ENCODE measurements around the gene DPYSL3.

DPYSL3 gene

GRCh38 chr5:147432323-147432722 is 77.5 kb downstream of the DPYSL3 start:
- TF ChIP-seq NFRKB (IDR thresholded peaks at IDR 0.05) (no peak), ARNT (IDR thresholded peaks at IDR 0.05) (no peak)
- TF ChIP-seq, protein P1, sequence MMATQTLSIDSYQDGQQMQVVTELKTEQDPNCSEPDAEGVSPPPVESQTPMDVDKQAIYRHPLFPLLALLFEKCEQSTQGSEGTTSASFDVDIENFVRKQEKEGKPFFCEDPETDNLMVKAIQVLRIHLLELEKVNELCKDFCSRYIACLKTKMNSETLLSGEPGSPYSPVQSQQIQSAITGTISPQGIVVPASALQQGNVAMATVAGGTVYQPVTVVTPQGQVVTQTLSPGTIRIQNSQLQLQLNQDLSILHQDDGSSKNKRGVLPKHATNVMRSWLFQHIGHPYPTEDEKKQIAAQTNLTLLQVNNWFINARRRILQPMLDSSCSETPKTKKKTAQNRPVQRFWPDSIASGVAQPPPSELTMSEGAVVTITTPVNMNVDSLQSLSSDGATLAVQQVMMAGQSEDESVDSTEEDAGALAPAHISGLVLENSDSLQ (IDR thresholded peaks at IDR 0.05) = no peak
- POLR2A ChIA-PET = no interaction called here
- CTCF ChIA-PET = interaction anchor here (1.2 kb wide), 1 partner anchor 23 kb away, joined by 3 read pairs; no protein-coding TSS in a partner anchor
- DNase-seq (ENCODE audit: extremely low spot score) = no peak

- CTCF ChIA-PET = interaction anchor here (0.5 to 1.2 kb wide), 2 partner anchors 23 to 196 kb away, joined by 3 to 4 read pairs; no protein-coding TSS in a partner anchor
- TF ChIP-seq BHLHE40 (IDR thresholded peaks at IDR 0.05; ENCODE audit: borderline replicate concordance) = no peak
- TF ChIP-seq ARNT (IDR thresholded peaks at IDR 0.05) = no peak
- no peak for TF ChIP-seq FOXA1 (IDR thresholded peaks at IDR 0.05)
- TF ChIP-seq CTBP1 (IDR thresholded peaks at IDR 0.05; ENCODE audit: borderline replicate concordance) = no peak
- POLR2A ChIA-PET = no interaction called here
- DNase-seq (ENCODE audit: extremely low spot score) = no peak
Measured at GRCh38 chr5:147431586-147431985, 78.3 kb downstream of the DPYSL3 start.

DNA sequence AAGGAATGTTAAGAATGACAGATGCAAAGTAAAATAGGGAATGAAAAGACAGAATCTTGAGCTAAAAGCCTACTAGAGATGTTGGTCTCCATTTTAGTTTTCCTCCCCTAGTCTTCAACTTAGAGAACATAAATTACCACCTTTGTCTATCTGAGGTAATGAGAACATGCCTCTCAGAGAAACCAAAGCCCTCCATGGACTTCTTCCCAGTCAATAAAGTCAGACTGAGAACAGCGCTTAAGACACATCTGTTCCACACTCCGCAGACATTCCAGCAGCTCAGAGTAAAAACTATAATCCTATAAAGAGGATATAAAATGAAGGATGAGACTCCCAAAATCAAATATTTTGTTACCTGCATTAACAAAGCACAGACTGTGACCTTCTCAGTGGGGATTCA is 79.2 kb downstream of the DPYSL3 start:
- no peak for DNase-seq (ENCODE audit: extremely low spot score)
- CTCF ChIA-PET = no interaction called here
- TF ChIP-seq BHLHE40 (IDR thresholded peaks at IDR 0.05; ENCODE audit: borderline replicate concordance) (no peak), NFRKB (IDR thresholded peaks at IDR 0.05) (no peak), FOXA1 (IDR thresholded peaks at IDR 0.05) (no peak), ZNF384 (IDR thresholded peaks at IDR 0.05) (no peak), HDGF (IDR thresholded peaks at IDR 0.05; ENCODE audit: borderline replicate concordance) (no peak), CTBP1 (IDR thresholded peaks at IDR 0.05; ENCODE audit: borderline replicate concordance) (no peak), SP1 (IDR thresholded peaks at IDR 0.05) (no peak), ARNT (IDR thresholded peaks at IDR 0.05) (no peak), SUZ12 (IDR thresholded peaks at IDR 0.05) (no peak), ELF4 (IDR thresholded peaks at IDR 0.05) (no peak), LEF1 (IDR thresholded peaks at IDR 0.05; ENCODE audit: borderline replicate concordance) (no peak), FOXM1 (IDR thresholded peaks at IDR 0.05; ENCODE audit: borderline replicate concordance) (no peak), TARDBP (IDR thresholded peaks at IDR 0.05) (no peak), FOXK2 (IDR thresholded peaks at IDR 0.05) (no peak), L3MBTL2 (conservative IDR thresholded peaks at IDR 0.05) (no peak)
- TF ChIP-seq, protein P1 (IDR thresholded peaks at IDR 0.05) = no peak
- POLR2A ChIA-PET = no interaction called here

DNA sequence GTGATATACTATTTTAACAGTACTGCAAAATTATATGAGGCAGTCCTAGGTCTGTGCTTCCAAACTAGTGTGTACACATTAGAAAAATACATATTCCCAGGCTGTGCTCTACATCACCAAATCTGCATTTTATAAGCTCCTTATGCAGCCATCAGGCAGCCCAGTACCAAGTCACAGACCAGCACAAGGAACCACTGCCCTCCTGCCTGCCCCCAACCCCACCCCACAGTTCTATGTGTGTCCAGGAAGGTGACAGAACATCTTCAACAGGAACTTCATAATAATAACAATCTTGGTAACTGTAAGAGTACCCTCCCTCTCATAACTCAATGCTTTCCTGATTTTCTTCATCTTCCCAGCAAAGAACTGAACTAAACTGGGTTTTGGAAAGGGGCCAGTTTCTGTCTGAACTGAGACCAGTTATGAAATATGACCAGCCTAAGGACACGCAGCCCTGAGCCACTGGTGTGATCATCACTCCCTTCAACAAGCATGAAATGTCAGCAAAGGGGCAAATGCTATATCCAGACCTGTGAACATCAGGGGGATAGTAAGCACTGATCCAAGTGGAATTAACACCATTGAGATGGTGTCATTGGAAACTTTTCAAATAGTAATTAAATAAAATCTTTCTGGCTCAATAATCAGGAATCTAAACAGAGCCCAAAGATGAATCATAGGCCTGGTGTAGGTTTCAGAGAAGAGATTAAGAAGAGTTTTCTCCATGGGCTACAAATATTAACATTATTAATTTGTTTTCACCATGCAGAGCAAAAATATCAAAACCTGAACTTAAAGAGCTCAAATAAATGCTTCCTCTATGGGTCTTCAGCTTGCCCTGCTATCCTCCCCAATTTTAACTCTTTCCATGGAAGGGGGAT is 82.1 kb downstream of the DPYSL3 start:
- POLR2A ChIA-PET = no interaction called here
- no peak for DNase-seq (ENCODE audit: extremely low spot score)
- TF ChIP-seq CTBP1 (IDR thresholded peaks at IDR 0.05; ENCODE audit: borderline replicate concordance) (no peak), BHLHE40 (IDR thresholded peaks at IDR 0.05; ENCODE audit: borderline replicate concordance) (no peak), TARDBP (IDR thresholded peaks at IDR 0.05) (no peak), FOXM1 (IDR thresholded peaks at IDR 0.05; ENCODE audit: borderline replicate concordance) (no peak), FOXA1 (IDR thresholded peaks at IDR 0.05) (no peak), FOXK2 (IDR thresholded peaks at IDR 0.05) (no peak), HDGF (IDR thresholded peaks at IDR 0.05; ENCODE audit: borderline replicate concordance) (no peak), NFRKB (IDR thresholded peaks at IDR 0.05) (no peak), ZNF384 (IDR thresholded peaks at IDR 0.05) (no peak), L3MBTL2 (conservative IDR thresholded peaks at IDR 0.05) (no peak), ELF4 (IDR thresholded peaks at IDR 0.05) (no peak), ARNT (IDR thresholded peaks at IDR 0.05) (no peak), LEF1 (IDR thresholded peaks at IDR 0.05; ENCODE audit: borderline replicate concordance) (no peak)
- TF ChIP-seq, protein P1 (IDR thresholded peaks at IDR 0.05) = no peak
- CTCF ChIA-PET = interaction anchor here (1.7 kb wide), 1 partner anchor 23 kb away, joined by 5 read pairs; no protein-coding TSS in a partner anchor

GRCh38 chr5:147426640-147427327 is 83.1 kb downstream of the DPYSL3 start:
- CTCF ChIA-PET = no interaction called here
- POLR2A ChIA-PET = no interaction called here
- DNase-seq (ENCODE audit: extremely low spot score) = no peak
- TF ChIP-seq TARDBP (IDR thresholded peaks at IDR 0.05) = no peak
- no peak for TF ChIP-seq NFRKB (IDR thresholded peaks at IDR 0.05)
- no peak for TF ChIP-seq SP1 (IDR thresholded peaks at IDR 0.05)
- TF ChIP-seq, protein P1 (IDR thresholded peaks at IDR 0.05) = no peak
- TF ChIP-seq HDGF (IDR thresholded peaks at IDR 0.05; ENCODE audit: borderline replicate concordance) = no peak
- TF ChIP-seq L3MBTL2 (conservative IDR thresholded peaks at IDR 0.05) = no peak
- no peak for TF ChIP-seq BHLHE40 (IDR thresholded peaks at IDR 0.05; ENCODE audit: borderline replicate concordance)
- TF ChIP-seq FOXK2 (IDR thresholded peaks at IDR 0.05) = no peak
- TF ChIP-seq ARNT (IDR thresholded peaks at IDR 0.05) = no peak
- TF ChIP-seq FOXM1 (IDR thresholded peaks at IDR 0.05; ENCODE audit: borderline replicate concordance) = no peak
